PC-9 (cell line): Measurements from ENCODE around the gene ALLC. TPM values are rescaled to one million over a fixed set of nuclear protein-coding genes. Genes with fewer than 3 reads are reported as not detected.

Experiments
- BruUV-seq: library from RNA; stranded (reverse); fragments of 400-500 nt; replicated peaks from 2 replicates; lab custom pipeline; 2021; lab: Mats Ljungman, UMichigan
- CTCF ChIA-PET: fragments of 300-600 bp; sonication (Branson Sonifier 250); formaldehyde crosslinking; loops from one replicate; lab custom pipeline; 2022; ENCODE audit warnings: antibody characterized with exemption; lab: Charles Lee
- POLR2A ChIA-PET: fragments of 300-600 bp; sonication (Branson Sonifier 250); formaldehyde crosslinking; loops from one replicate; lab custom pipeline; 2022; ENCODE audit warnings: antibody characterized with exemption; ENCODE audit not compliant: unreplicated experiment; lab: Charles Lee
- DNase-seq, 2 experiments: peaks; one replicate each; pipeline versions ENCODE4 v3.0.0 to v3.0.0-alpha.2; 2015 to 2022; ENCODE audit warnings: mixed read lengths in 1 of 2
- H2AFZ ChIP-seq: fragments of 200-600 bp; sonication (generic); 2 replicates; pipeline ENCODE4 v1.8.1; 2017; ENCODE audit warnings: antibody characterized with exemption
- H3F3A ChIP-seq: fragments of 200-600 bp; sonication (generic); 2 replicates; pipeline ENCODE4 v1.8.1; 2017; ENCODE audit warnings: antibody characterized with exemption, mild to moderate bottlenecking, low read depth; ENCODE audit not compliant: insufficient read depth
- H3K27ac ChIP-seq: fragments of 200-600 bp; sonication (generic); 2 replicates; pipeline ENCODE4 v1.6.1; 2016; ENCODE audit warnings: mixed run types
- H3K27me3 ChIP-seq: fragments of 200-600 bp; sonication (generic); 2 replicates; pipeline ENCODE4 v1.6.1; 2016; ENCODE audit warnings: low read depth, mixed run types; ENCODE audit not compliant: insufficient read depth
- H3K36me3 ChIP-seq: fragments of 200-600 bp; sonication (generic); 2 replicates; pipeline ENCODE4 v1.6.1; 2016; ENCODE audit warnings: low read depth, mixed run types
- H3K4me1 ChIP-seq: fragments of 200-600 bp; sonication (generic); replicated peaks from 2 replicates; pipeline ENCODE4 v1.6.1; 2016; ENCODE audit warnings: mixed run types; ENCODE audit not compliant: insufficient read depth
- H3K4me2 ChIP-seq: fragments of 200-600 bp; sonication (generic); 2 replicates; pipeline ENCODE4 v1.6.1; 2017; ENCODE audit warnings: mixed run types
- H3K4me3 ChIP-seq: fragments of 200-600 bp; sonication (generic); 2 replicates; pipeline ENCODE4 v1.6.1; 2016; ENCODE audit warnings: mixed run types
- H3K79me2 ChIP-seq: fragments of 200-600 bp; sonication (generic); 2 replicates; pipeline ENCODE4 v1.6.1; 2017; ENCODE audit warnings: low read depth, mixed run types
- H3K9me2 ChIP-seq: fragments of 200-600 bp; sonication (generic); 2 replicates; pipeline ENCODE4 v1.8.1; 2017; ENCODE audit warnings: mild to moderate bottlenecking; ENCODE audit not compliant: insufficient read depth
- H3K9me3 ChIP-seq: fragments of 200-600 bp; sonication (generic); 2 replicates; pipeline ENCODE4 v1.8.1; 2016; ENCODE audit warnings: low read depth; ENCODE audit not compliant: insufficient read depth
- H4K20me1 ChIP-seq: fragments of 200-600 bp; sonication (generic); 2 replicates; pipeline ENCODE4 v1.8.1; 2017; ENCODE audit not compliant: insufficient read depth
- EZH2 ChIP-seq: fragments of 200-600 bp; sonication (generic); IDR thresholded peaks from 2 replicates; pipeline ENCODE4 v1.8.0; 2017; ENCODE audit warnings: antibody characterized with exemption, low read depth
- intact Hi-C: fragments of 100-400 bp; cut with micrococcal nuclease; formaldehyde crosslinking; loops from one replicate; pipeline ENCODE4 v1.10.0; 2022; ENCODE audit not compliant: unreplicated experiment
- total RNA-seq: library from RNA; stranded (reverse); gene quantifications from 2 replicates; pipeline ENCODE4 v1.2.3, GENCODE V29; 2021
- TF ChIP-seq, protein P1 (sequence below): fragments of 200-600 bp; sonication (generic); conservative IDR thresholded peaks from 2 replicates; pipeline ENCODE4 v1.6.1; 2017; ENCODE audit warnings: mixed run types, antibody characterized with exemption, mild to moderate bottlenecking, moderate library complexity

Gene ALLC
- total RNA-seq, 1 experiment from 2014 or later, result not detected

DNA sequence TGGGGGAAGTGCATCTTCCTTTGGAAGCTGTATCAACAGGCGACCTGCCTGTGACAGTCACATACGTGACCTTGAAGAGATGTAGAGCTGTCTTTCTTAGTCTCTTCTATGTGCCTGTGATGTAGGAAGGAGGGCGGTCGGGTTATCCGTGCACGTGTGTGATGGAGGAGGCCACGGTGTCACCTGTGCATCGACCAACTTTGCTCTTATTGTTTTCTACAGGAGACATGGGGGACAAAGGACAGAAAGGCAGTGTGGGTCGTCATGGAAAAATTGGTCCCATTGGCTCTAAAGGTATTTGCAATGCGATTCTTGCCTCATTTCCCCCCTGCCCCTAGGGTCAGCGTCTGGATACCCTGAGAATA lies 20.7 kb upstream of the ALLC start:
- no peak overlapping the region for H3K27ac ChIP-seq
- no peaks in the 10 kb centered on the region for H3K36me3 ChIP-seq
- no peaks in the 10 kb centered on the region for H3K4me1 ChIP-seq
- BruUV-seq, result no TSS peak
- ChIA-PET POLR2A (no interaction called here), CTCF (no interaction called here)
- no peak overlapping the region for H2AFZ ChIP-seq
- no peaks in the 10 kb centered on the region for H3K9me3 ChIP-seq
- TF ChIP-seq EZH2, result no peak
- TF ChIP-seq, protein P1, sequence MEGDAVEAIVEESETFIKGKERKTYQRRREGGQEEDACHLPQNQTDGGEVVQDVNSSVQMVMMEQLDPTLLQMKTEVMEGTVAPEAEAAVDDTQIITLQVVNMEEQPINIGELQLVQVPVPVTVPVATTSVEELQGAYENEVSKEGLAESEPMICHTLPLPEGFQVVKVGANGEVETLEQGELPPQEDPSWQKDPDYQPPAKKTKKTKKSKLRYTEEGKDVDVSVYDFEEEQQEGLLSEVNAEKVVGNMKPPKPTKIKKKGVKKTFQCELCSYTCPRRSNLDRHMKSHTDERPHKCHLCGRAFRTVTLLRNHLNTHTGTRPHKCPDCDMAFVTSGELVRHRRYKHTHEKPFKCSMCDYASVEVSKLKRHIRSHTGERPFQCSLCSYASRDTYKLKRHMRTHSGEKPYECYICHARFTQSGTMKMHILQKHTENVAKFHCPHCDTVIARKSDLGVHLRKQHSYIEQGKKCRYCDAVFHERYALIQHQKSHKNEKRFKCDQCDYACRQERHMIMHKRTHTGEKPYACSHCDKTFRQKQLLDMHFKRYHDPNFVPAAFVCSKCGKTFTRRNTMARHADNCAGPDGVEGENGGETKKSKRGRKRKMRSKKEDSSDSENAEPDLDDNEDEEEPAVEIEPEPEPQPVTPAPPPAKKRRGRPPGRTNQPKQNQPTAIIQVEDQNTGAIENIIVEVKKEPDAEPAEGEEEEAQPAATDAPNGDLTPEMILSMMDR, result no peak
- no peak overlapping the region for H3K4me3 ChIP-seq
- intact Hi-C loops, result no loop called here
- no peaks in the 10 kb centered on the region for H3F3A ChIP-seq
- DNase-seq, result no peak
- no peaks in the 10 kb centered on the region for H3K79me2 ChIP-seq
- no peaks in the 10 kb centered on the region for H4K20me1 ChIP-seq
- H3K9me2 ChIP-seq, result no peaks in the 10 kb centered on the region
- no peaks in the 10 kb centered on the region for H3K27me3 ChIP-seq
- no peak overlapping the region for H3K4me2 ChIP-seq

DNA sequence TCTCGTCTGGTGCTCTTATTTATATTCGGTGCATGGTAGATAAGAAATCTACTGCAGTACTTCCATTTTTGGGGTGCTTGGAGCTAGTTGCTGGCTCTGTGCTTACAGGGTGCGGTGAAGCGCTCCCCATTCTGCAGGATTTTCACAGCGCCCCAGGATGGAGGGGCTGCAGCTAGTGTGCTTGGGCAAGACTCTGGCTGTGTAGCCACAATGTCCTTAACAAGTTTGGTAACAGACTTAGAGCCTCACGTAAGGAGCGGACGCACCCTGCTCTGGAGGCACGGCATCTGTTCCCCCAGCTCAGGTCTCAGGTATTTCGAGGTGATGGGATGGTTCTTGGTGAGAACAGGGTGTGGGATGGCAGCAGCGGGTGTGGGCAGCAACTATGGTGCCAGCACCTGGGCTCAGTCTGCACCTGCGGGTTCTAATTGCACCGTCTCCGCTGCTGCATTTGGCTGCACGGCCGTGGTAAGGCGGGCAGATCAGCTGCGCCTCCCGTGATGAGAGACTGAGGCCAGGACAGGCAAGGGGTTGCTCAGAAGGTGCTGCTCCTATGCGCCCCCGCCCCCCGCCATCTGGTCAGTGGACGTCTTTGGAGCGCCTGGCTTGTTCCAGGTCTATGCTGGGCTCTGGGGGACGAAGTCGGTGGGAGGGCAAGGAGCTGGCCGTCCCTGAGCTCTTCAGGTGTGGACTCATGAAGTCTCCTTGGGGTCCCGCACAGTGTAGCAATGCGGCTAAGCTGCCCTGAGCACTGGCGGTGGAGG lies 20.1 kb upstream of the ALLC start:
- Histone ChIP-seq H2AFZ (no peak overlapping the region), H3K4me1 (no peaks in the 10 kb centered on the region), H3K4me3 (no peak overlapping the region), H3K27ac (no peak overlapping the region), H3K4me2 (no peak overlapping the region), H4K20me1 (no peaks in the 10 kb centered on the region), H3K36me3 (no peaks in the 10 kb centered on the region), H3K79me2 (no peaks in the 10 kb centered on the region), H3K9me3 (no peaks in the 10 kb centered on the region), H3K9me2 (no peaks in the 10 kb centered on the region), H3K27me3 (no peaks in the 10 kb centered on the region), H3F3A (no peaks in the 10 kb centered on the region)
- BruUV-seq, result no TSS peak
- ChIA-PET POLR2A (no interaction called here), CTCF (no interaction called here)
- TF ChIP-seq, protein P1, result no peak
- TF ChIP-seq EZH2, result no peak
- no peak for DNase-seq
- intact Hi-C loops, result no loop called here

DNA sequence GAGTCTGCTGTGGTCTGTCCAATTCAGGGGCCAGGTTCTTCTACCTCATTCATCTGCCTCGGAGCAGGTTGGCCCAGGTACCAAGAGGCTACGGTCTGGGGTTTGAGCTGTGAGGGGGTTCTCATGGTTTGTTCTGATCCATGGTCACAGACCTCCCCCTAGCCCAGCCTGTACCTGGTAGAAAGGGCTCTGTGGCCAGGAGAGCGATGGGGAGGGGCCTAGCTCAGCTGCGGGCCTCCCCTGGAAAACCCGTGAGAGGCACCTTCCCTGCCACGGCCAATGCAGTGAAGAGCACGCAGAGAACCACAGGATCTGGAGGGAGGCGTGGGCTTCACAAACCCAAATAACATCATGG lies 19.6 kb upstream of the ALLC start:
- no peak overlapping the region for H3K4me3 ChIP-seq
- no peaks in the 10 kb centered on the region for H3K79me2 ChIP-seq
- intact Hi-C loops, result no loop called here
- no peaks in the 10 kb centered on the region for H4K20me1 ChIP-seq
- H3F3A ChIP-seq, result no peaks in the 10 kb centered on the region
- H3K36me3 ChIP-seq, result no peaks in the 10 kb centered on the region
- TF ChIP-seq, protein P1, result no peak
- TF ChIP-seq EZH2, result no peak
- no peaks in the 10 kb centered on the region for H3K27me3 ChIP-seq
- ChIA-PET POLR2A (no interaction called here), CTCF (no interaction called here)
- BruUV-seq, result no TSS peak
- H2AFZ ChIP-seq, result no peak overlapping the region
- no peaks in the 10 kb centered on the region for H3K9me2 ChIP-seq
- no peak overlapping the region for H3K27ac ChIP-seq
- H3K4me2 ChIP-seq, result no peak overlapping the region
- no peak for DNase-seq
- no peaks in the 10 kb centered on the region for H3K4me1 ChIP-seq
- H3K9me3 ChIP-seq, result no peaks in the 10 kb centered on the region
